ENCODE results near the gene MMP13.
"Not testable (repeated sequence)": the region's sequence is repeated elsewhere in the genome, so short reads cannot be mapped to it uniquely, and the experiment has no call there.

The MMP13 gene

GRCh38 chr11:102921587-102922220 is 33.8 kb downstream of the MMP13 start:
- TF ChIP-seq, protein P1, sequence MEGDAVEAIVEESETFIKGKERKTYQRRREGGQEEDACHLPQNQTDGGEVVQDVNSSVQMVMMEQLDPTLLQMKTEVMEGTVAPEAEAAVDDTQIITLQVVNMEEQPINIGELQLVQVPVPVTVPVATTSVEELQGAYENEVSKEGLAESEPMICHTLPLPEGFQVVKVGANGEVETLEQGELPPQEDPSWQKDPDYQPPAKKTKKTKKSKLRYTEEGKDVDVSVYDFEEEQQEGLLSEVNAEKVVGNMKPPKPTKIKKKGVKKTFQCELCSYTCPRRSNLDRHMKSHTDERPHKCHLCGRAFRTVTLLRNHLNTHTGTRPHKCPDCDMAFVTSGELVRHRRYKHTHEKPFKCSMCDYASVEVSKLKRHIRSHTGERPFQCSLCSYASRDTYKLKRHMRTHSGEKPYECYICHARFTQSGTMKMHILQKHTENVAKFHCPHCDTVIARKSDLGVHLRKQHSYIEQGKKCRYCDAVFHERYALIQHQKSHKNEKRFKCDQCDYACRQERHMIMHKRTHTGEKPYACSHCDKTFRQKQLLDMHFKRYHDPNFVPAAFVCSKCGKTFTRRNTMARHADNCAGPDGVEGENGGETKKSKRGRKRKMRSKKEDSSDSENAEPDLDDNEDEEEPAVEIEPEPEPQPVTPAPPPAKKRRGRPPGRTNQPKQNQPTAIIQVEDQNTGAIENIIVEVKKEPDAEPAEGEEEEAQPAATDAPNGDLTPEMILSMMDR (IDR thresholded peaks at IDR 0.05; ENCODE audit: borderline replicate concordance, insufficient read depth, low read depth, low read length) = no peak
- H3K4me3 ChIP-seq (ENCODE audit: low read depth, low read length) = no peak overlapping the region

DNA sequence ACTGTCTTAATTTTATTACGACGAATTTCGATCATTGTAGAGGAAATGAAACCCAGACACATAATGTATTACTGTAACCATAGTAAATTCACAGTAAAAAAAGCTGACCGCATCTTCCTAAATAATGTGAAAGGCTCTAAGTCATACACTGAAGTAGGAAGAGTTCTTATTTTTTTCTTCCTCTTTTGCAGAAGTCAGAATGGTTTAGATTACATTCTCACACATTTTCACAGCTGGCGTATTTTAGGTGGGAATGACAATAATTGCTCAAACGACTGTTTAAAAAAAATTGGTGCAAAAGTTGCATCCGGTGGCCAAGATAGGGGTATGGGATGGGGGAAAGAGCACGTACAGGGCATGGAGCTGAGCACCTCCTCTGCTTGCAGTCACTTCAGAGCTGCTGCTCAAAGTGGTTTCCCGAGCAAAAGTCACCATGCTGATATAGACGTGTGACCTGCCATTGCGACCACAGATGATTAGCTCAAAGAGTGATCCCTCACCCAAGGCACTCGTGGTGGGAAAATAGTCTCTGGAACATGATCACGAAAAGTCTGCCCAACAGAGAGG is 35.3 kb downstream of the MMP13 start:
- no peak overlapping the region for H3K4me3 ChIP-seq (ENCODE audit: low read depth, low read length)
- TF ChIP-seq, protein P1 (IDR thresholded peaks at IDR 0.05; ENCODE audit: borderline replicate concordance, insufficient read depth, low read depth, low read length) = no peak

- TF ChIP-seq, protein P1 (IDR thresholded peaks at IDR 0.05; ENCODE audit: borderline replicate concordance, insufficient read depth, low read depth, low read length) = no peak
- H3K4me3 ChIP-seq (ENCODE audit: low read depth, low read length) = no peak overlapping the region
Observed at GRCh38 chr11:102915044-102915375, 40.5 kb downstream of the MMP13 start.

GRCh38 chr11:102914238-102915043 is 41.1 kb downstream of the MMP13 start:
- TF ChIP-seq, protein P1 (IDR thresholded peaks at IDR 0.05; ENCODE audit: borderline replicate concordance, insufficient read depth, low read depth, low read length) = peak; percentile 42; the same call in 1 of the 2 replicates
- no peak overlapping the region for H3K4me3 ChIP-seq (ENCODE audit: low read depth, low read length)

- TF ChIP-seq, protein P1 (IDR thresholded peaks at IDR 0.05; ENCODE audit: borderline replicate concordance, insufficient read depth, low read depth, low read length) = no peak
Observed at GRCh38 chr11:102912482-102912830, 43.1 kb downstream of the MMP13 start.

DNA sequence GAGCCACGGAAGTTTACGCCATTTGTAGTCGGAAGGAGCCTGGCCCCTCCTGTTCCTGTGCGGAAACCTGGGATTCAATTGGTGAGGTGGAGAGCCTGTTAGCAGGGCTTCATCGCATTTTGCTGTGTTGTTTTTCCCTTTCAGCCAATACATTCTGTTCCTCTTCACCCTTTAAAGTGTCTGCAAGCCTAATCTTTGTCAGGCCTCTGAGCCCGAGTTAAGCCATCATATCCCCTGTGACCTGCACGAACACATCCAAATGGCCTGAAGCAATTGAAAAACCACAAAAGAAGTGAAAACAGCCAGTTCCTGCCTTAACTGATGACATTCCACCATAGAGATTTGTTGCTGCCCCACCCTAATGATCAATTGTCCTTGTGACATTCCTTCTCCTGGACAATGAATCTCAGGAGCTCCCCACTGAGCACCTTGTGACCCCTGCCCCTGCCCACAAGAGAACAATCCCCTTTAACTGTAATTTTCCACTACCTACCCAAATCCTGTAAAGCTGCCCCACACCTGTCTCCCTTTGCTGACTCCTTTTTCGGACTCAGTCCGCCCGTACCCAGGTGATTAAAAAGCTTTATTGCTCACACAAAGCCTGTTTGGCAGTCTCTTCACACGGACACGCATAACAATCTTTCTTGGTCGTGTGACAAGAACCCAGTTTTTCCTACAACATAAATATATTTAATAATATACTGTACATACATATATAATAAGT is 43.6 kb downstream of the MMP13 start:
- TF ChIP-seq, protein P1 (IDR thresholded peaks at IDR 0.05; ENCODE audit: borderline replicate concordance, insufficient read depth, low read depth, low read length) = no peak
- no peak overlapping the region for H3K4me3 ChIP-seq (ENCODE audit: low read depth, low read length)

More at GRCh38 chr11:102912482-102912830, 43.1 kb downstream of the MMP13 start:
- H3K4me3 ChIP-seq (ENCODE audit: low read depth, low read length) = no peak overlapping the region

DNA sequence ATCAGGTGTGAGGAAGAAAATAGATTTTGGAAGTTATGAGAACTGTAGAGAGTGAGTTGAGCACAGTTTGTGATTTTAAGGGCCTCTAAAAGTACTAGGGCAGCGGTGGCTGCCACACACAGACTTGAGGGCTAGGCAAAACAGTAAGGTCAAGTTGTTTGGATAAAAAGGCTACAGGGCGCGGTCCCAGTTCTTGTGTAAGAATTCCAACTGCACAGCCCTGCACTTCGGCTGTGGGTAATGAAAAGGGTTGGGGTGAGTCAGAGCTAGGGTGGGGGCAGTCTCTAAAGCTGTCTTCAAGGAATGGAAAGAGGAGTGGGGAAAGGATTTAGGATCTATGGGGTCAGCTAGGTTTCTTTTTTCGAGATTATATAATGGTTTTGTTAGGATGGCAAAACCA is 49.7 kb downstream of the MMP13 start:
- not testable (repeated sequence) for H3K4me3 ChIP-seq (ENCODE audit: low read depth, low read length)

DNA sequence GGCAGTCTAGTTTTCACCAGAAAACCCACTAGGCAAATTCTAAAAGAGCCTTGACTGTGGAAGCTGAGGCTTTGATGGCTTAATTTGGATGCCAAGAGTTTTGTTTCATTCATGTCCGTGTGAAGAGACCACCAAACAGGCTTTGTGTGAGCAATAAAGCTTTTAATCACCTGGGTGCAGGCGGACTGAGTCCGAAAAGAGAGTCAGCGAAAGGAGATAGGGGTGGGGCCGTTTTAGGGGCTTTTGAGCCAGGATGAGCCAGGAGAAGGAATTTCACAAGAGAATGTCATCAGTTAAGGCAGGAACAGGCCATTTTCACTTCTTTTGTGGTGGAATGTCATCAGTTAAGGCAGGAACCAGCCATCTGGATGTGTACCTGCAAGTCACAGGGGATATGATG is 51.6 kb downstream of the MMP13 start:
- H3K4me3 ChIP-seq (ENCODE audit: low read depth, low read length) = not testable (repeated sequence)

All from GM12875 (cell line).